GM21360 (cell line): ENCODE measurements around the gene PROB1.
A peak's percentile ranks its signal among the peaks of the same experiment; 100 is the strongest.

Source experiments
- ATAC-seq: cut with Tn5 transposase; IDR thresholded peaks from one replicate; pipeline ENCODE4 v1.9.1; 2021; ENCODE audit warnings: mild to moderate bottlenecking, moderate library complexity; ENCODE audit not compliant: unreplicated experiment

PROB1 gene

GRCh38 chr5:139343476-139343875 lies 51.4 kb downstream of the PROB1 start:
- no peak for ATAC-seq

GRCh38 chr5:139342423-139342723 lies 52.5 kb downstream of the PROB1 start:
- ATAC-seq = peak; percentile 40

GRCh38 chr5:139341689-139342422 lies 53.0 kb downstream of the PROB1 start, which contains the start of gene PAIP2:
Gene PAIP2, plus strand, starts transcription at chr5:139341854. Its CDS starts 21,931 bp downstream, at chr5:139363785.
- peak; percentile 86 for ATAC-seq

GRCh38 chr5:139341187-139341688 lies 53.7 kb downstream of the PROB1 start:
- ATAC-seq = no peak
